D341Med (cell line): ENCODE measurements around the gene ATP2B3.
A peak's percentile ranks its signal among the peaks of the same experiment; 100 is the strongest.
"Not testable (repeated sequence)": the region's sequence is repeated elsewhere in the genome, so short reads cannot be mapped to it uniquely, and the experiment has no call there.

Experiments
- DNase-seq: peaks from one replicate; pipeline ENCODE4 v3.0.0; 2012; ENCODE audit warnings: low spot score

Gene ATP2B3

DNA sequence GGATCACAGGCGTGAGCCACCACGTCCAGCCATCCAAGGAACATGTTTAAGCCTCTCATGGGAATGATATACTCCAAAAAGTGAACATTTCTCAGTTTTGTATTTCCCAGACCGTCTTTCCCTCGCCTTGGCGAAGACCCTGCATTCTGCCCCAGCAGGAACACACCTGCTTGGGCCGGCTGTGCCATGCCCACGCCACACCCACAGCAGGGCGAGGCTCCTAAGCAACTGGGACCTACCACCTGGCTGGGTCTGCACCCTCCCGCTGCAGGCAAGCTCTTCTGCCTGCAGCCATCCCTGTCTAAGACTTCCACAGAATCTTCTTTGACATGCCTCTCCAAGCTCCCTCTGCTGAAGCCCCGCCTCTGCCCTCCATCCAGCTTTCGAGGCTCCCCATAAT is 77.9 kb downstream of the ATP2B3 start:
- no peak for DNase-seq

DNA sequence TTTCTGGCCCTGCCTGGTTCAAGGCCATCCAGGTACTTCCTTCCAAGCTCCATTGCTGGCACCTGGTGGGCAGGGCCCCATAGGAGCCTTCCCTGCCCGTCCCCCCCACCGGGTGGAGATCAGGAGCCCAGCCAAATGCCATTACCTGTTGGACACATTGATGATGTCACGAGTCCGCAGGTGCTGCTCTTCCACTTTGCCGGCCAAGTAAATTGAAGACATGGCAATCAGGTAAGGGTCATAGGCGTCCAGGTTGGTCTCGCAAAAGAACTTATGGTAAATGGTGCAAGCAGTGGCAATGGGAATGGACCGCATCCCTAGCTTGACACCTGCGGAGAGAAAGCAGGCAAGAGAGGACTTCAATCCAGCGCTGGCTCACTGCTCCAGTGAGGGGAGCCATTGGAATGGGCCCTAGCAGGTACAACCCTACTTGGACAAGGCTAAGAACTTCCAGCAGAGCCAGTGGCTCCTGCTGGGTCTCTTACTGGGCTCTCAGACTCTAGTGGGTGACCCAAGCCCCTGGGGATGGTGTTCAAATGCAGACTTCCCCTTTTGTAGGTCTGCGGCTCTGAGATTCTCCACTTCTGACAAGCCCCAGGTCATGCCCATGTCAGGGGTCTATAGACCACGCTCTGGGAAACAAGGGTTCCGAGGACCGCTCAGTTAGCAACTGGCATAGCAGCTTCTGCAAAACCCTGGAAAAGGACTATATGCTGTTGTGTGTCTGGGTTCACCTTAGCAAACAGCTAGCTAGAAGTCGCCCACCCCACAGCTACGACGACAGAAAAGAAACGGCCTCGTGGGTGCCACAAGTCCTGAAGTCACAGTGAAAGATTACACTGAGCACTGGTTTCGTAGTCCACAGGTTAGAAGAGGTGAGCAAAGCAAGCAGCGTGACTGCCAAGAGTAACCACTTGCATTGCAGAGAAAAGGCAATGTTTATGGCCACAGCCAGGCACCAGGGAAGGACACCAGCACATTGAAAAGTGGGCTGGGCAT is 78.7 kb downstream of the ATP2B3 start:
- no peak for DNase-seq

DNA sequence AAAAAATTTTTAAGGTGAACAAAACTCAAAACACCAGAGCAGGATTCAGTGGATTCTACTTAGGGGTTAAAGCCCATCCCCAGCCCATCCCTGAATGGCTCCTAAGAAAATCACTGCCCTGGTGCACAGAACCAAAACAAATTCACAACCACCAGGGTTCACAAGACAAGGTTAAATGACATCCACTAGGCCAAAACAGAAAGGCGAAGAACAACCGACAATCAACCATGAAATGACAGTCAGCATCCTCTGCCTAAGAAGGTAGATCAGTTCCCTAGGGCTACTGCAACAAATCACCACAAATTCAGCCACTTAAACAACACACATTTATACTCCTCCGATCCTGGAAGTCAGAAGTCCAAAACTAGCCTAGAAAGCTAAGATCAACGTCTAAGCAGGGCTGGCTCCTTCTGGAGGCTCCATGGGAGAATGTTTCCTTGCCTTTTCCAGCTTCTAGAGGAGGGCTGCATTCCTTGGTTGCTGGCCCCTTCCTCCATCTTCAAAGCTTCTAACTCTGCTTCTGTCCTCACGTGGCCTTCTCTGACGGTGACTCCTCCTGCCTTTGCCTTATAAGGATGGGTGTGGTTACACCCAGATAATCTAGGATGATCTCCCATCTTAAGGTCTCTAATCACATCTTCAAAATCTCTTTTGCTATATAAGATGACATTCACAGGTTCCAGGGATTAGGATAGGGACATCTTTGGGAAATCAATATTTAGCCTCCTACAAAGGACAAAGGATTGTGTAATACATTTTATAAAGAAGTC is 79.7 kb downstream of the ATP2B3 start:
- DNase-seq: no peak

DNA sequence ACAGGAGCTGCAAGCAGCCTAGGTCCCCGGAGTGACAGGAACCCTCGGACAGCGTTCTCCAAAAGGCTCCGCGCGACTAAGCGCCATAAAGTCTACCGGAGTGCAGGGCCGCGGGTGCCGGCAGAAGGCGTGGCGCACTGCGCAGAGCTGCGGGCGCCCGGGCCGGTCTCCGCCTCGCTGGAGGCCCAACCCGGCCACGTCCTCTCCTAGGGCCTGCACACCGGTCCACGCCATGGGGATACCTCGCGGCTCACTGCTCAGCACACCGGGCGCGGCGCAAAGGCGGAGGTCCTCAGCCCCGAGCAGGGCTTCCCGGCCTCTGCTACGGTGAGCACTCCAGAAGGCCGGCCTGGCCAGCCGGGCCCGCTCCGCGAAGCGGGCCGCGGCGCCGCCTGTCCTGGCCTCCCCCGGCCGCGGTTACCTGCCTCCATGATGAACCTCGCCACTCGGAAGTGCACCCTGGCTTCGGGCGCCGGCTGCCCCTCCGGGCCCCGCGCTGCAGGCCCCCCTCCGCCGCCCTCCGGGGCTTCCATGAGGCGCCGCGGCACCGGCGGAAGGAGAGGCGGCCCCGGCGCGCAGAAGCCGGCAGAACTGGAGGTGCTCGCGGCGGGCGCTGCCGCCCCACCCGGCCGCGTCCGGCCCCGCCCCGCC is 81.2 kb downstream of the ATP2B3 start, which contains the start of gene CCNQ:
Gene CCNQ, minus strand, starts transcription at position 599 of the 651 bp plus-strand sequence. Its CDS starts 66 bp downstream, at position 533.
- peak; percentile 52 for DNase-seq

DNA sequence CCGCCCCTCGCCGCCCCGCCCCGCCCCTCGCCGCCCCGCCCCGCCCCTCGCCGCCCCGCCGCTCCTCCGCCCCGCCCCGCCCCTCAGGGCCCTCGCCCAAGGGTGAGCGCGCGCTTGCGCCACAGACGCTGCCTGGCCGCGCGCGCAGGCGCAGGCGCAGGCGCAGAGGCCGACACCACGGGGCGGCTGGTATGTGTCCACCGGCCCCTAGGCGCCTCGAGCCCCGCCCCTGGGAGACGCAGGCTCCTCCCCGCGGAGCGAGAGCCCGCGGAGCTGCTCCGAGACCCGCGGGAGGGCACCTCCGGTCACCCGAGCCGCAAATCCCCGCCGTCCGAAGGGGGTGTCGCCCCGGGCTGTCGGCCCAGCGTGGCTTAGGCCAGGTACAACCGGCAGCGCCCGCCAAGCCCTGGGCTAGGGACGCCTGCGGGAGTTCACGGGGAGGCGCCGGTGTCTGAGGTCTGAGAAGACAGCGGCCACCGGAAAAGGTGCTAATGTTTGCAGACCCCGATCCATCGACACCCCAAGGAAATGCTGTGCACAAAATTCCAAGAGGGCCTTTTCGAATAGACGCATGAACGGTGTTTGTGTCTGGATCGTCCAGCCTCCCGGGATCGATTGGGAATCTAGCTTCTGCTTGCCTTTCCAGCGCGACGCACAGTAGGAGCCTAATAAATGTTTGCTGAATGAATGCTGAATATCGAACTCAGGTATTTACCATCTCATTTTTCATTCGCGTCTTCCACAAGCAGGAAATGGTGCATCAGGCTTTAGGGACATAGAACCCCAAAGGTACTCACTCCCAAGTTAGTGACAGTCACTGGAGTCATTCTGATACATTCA is 82.0 kb downstream of the ATP2B3 start:
- peak; percentile 96 for DNase-seq

DNA sequence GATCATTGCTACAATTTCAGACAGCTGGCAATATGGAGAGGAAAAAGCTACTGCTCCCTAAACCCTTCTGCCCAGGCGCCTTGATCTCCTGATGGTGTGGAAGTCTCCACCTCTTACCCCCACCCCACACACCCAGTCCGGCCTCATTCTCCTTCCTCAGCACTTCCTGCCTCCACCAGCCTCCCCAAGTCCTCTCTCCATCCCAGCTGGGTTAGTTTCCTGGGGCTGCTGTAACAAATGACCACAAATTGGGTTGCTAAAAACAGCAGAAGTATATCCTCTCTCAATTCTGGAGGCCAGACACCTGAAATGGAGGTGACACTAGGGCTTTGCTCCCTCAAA is 82.6 kb downstream of the ATP2B3 start:
- DNase-seq: no peak

DNA sequence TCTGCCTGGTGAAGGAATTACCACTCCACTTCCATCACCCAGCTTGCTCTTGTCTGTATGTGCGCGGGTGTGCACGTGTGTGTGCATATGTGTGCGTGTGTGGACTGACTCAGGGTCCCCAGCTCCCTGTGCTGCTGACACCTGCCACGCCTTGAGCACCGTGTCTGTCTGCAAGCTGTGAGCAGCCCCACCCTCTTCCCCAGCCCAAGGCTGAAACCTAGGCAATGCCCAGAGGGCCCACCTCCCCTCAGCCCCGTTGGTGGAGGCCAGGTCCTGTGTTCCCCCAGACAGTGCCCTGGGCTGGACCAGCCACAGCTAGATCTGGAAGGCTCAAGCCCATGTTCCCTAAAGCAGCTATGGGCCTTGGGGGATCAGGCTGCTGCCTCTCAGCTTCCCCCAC is 83.5 kb downstream of the ATP2B3 start:
- no peak for DNase-seq

DNA sequence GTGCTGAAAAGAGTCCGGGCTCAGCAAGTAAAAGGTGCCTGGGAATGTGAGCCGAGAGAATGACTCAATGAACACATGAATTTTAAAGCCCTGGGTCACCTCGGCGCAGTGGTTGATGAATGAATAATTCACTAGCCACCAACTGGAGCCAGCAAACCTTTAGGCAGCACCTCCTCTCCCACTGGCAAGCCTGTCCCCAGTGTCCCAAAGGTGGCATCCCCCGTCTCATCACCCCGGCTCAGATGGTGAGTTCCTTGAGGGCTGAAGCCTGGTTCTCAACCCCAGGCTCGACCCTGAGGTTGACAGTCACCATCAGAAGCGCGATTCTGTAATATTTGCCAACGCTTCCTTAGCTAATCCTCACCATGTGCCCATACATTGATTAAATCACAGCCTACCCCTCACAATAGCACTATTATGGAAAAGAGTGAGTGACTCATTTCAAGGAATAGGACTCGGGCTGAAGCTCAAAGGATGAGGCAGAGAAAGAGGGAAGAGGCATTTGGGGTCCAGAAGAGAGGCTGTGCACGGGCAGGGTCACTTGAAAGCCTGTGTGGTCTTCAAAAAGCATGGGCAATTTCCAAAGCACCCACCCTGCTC is 84.2 kb downstream of the ATP2B3 start:
- no peak for DNase-seq

DNA sequence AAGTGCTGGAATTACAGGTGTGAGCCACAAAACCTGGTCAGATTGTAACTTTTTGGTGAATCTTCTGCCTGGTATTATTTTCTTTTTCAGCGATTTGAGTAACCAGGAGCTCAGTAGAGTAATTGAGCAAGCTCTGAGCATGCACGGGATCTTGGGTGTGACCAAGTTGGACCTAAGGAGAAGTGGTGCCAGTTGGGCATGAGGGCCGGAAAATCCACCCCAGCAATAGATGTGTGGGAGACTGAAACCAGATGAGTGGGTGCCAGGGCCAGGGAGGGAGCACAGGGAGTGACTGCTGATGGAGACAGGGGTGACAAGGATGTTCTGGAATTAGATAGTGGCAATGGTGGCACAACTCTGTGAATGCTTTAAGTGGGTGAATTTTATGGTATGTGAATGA is 85.2 kb downstream of the ATP2B3 start:
- no peak for DNase-seq

DNA sequence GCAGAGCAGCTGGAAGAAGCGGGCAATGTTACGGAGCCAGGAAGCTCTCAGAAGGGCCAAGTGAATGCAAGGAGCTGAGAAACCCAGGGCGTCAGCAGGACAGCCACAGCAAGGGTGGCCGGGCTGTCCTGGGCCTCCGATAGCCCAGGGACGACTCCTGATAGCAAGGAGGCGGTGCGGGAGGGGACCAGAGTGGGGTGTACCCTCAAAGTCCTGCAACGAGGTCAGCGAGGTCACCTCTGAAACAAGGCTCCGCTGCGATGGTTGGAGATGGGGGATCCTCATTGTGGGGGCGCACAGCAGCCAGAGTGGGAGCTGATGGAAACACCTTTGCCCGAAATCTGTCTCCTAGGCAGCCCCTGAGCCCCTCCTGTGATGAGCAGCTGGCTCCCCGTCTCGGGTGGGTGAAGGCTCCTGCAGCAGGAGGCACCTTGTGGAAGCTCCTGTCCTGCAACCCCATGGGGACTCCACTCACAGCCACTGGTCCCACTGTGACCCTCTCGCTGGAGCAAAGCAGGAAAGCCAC is 85.8 kb downstream of the ATP2B3 start:
- DNase-seq: no peak

DNA sequence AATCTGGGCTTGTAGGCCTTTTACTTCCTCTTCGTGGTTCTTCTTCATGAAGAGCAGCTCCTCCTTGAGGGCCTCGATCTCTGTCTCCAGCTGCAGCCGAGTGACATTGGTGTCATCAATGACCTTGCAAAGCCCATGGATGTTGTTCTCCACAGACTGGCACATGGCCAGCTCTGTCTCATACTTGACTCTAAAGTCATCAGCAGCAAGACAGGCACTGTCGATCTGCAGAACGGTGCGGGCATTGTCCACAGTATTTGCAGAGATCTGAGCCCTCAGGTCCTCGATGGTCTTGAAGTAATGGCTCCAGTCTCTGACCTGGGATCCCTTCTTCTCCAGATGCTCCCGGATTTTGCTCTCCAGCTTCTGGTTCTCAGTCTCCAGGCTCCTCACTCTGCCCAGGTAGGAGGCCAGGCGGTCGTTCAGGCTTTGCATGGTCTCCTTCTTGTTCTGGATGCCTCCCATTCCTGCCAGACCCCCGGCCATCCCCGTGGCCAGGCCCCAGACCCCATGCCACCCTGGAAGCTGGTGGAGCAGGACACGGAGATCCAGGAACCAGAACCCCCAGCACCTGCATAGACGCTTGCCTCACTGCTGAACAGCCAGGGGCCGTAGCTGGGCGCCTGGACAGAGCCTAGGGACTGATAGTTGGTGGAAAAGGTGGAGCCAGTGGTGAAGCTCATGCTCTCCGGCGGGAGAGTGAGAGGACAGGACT is 87.4 kb downstream of the ATP2B3 start:
- not testable (repeated sequence) for DNase-seq

DNA sequence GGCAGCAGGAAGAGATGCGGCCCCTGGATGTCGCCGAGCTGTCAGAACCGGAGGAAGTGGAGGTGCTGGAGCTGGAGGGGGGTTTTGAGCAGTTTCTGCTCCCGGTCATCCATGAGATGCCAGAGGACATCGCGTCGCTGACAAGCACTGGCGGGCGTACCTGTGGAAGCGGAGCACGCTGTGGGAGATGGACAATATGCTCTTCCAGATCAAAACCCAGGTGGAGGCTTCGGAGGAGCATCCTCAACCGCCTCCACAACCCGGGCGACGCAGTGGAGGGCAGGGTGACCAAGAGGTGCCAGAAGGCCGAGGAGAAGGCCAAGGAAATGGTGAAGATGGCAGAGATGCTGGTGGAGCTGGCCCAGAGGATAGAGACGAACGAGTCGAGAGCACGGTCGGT is 89.1 kb downstream of the ATP2B3 start:
- no peak for DNase-seq

DNA sequence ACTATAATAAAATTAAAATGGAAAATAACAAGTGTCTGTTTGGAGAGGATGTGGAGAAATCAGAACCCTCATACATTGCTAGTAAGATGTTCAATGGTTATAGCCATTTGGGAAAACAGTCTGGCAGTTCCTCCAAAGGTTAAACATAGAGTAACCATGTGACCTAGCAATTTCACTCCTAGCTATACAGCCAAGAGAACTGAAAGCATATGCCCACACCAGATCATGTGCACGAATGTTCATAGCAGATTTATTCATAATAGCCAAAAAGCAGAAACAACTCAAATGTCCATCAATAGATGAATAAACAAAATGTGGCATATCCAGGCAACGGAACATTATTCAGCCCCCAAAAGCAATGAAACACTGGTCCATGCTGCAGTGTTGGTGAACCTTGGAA is 90.9 kb downstream of the ATP2B3 start:
- DNase-seq: no peak

DNA sequence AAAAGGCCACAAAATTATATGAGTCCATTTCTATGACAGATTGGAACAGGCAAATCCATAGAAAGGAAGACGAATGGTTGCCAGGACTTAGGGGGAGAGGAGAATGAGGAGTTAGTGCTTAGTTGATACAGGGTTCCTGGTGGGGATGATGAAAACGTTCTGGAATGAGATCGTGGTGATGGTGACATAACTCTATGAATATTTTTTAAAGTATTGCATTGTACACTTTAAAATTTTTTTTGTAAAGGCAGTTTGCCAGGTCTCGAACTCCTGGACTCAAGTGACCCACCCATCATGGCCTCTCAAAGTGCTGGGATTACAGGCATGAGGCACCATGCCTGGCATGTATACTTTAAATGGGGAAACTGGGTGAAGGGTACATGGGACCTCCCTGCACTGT is 91.4 kb downstream of the ATP2B3 start:
- no peak for DNase-seq

DNA sequence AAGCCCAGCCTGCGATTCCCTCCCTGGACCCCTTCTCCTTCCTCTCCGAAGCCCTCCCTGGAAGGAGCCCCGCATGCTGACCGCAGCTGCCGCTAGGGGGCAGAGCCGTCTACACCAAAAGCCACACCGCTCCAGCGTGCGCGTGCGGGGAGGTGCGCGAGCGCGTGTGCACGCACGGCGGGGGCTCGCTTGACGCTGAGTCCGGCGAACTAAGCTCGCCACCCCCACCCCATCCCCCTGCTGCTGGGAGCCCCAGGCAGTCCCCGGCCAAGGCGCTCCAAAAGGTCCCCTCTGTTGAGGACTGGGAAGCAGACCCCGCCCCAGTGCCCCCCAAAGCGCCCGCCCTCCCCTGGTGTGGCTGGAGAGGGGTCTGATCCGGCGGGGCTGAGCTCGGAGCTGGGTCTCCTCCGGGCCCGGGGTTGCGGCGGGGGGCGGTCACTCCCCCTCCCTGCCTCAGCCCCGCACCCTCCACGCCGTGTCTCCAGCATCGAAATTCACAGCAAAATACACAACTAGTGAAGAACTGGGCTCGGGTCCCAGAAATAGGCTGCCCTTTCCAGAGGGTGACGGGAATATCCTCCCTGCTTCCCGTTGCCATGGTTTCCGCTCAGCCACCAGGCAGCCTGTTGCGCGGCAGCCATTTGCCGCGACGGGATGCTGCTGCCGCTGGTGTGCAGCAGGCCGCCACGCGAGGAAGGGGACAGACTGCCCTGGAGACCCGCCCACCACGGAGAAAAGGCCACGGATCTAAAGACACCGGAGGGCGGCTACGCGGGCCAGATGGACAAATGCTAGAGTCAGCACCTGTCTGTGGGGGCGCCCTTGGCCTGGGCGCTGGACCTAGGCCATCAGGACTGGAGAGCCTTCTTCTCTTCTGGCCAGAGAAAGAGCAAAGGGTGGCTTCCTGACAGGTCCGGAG is 92.7 kb downstream of the ATP2B3 start:
- peak; percentile 87 for DNase-seq

DNA sequence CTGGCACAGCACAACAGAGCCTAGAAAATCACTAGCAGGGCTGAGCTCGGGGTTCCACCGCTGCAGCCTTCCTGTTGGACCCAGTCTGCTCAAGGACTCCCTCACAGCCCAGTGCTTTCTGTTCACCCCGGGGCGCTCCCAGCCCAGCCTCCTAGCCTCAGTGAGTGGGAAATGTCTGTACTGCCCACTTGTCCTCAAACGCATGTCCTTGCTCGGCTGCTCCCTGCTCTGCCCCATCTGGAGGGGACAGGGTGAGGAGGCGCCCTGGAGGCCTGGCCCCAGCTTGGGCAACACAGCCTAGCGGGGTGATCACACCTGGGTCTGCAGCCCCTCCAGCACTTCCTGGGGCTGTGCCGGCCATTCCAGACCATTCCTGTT is 93.4 kb downstream of the ATP2B3 start:
- no peak for DNase-seq

DNA sequence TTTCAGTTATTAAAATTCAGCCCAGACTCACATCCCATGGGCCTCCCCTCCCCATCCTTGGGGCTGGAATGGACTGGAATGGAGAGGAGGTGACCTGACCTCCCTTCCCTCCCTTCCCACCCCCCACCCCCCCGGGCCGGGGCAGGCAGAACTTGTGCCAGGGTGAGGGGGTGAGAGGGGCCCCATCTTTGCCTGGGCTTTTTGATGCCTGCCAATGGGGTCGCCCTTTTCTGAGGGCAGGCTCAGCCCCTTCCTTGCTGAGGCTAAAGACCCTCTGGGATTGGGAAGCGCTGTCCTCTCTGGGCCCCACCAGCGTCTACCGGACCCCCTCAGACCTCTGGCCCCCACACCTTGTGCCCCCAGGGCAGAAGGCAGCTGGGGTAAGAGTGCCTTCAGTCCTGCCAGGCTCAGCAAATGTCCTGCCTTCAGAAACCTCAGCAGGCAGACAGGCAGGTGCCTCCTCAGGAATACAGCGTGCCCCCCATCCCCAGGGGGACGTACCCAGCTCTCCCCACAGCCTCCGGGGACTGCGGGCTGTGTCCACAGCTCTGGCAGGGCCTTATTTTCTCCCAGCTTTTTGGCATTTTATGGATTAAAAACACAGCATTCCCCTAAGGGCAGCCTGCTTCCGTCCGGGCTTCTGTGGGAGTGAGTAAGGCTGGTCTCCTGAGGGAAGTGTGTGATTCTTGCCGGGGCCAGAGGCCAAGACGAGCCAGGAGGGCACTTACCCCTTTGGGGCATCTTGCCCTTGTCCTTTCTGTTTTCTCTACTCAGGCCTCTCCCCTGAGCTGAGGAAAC is 94.1 kb downstream of the ATP2B3 start:
- no peak for DNase-seq

DNA sequence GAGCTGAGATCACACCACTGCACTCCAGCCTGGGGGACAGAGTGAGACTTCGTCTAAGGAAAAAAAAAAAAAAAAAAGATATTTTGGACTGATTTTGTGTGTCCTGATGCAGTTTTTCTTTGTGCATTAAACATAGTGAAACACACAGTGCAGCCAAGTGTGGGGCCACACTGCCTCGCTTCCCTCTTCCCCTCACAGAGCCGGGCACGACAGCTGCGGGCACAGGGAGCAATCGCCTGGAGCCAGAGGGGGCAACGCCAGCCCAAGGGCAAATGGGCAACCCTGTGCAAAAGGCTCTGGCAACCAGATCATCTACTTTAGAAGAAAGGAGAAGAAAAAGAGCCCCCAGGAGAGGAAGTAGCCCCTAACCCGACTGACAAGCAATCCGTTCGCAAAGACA is 95.0 kb downstream of the ATP2B3 start:
- DNase-seq: no peak
